ENCODE results near the gene NKTR. TPM values are rescaled to one million over a fixed set of nuclear protein-coding genes. Genes with fewer than 3 reads are reported as not detected.

Gene NKTR
- total RNA-seq, 1 donor from 2014 or later: 50.0 TPM

DNA sequence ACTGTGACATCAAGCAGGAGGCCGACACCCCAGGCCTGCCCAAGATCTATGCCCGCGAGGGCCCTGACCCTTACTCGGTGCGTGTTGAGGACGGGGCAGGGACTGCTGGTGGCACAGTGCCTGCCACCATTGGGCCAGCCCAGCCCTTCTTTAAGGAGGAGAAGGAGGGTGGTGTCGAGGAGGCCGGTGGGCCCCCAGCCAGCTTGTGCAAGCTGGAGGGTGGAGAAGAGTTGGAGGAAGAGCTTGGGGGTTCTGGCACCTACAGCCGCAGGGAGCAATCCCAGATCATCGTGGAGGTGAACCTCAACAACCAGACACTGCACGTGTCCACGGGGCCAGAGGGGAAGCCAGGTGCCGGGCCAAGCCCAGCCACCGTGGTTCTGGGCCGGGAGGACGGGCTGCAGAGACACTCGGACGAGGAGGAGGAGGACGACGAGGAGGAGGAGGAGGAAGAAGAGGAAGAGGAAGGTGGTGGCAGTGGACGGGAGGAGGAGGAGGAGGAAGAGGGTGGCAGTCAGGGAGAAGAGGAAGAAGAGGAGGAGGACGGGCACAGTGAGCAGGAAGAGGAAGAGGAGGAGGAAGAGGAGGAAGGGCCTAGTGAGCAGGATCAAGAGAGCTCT, 58.4 kb downstream of the NKTR start:
- TF ChIP-seq, protein P1, sequence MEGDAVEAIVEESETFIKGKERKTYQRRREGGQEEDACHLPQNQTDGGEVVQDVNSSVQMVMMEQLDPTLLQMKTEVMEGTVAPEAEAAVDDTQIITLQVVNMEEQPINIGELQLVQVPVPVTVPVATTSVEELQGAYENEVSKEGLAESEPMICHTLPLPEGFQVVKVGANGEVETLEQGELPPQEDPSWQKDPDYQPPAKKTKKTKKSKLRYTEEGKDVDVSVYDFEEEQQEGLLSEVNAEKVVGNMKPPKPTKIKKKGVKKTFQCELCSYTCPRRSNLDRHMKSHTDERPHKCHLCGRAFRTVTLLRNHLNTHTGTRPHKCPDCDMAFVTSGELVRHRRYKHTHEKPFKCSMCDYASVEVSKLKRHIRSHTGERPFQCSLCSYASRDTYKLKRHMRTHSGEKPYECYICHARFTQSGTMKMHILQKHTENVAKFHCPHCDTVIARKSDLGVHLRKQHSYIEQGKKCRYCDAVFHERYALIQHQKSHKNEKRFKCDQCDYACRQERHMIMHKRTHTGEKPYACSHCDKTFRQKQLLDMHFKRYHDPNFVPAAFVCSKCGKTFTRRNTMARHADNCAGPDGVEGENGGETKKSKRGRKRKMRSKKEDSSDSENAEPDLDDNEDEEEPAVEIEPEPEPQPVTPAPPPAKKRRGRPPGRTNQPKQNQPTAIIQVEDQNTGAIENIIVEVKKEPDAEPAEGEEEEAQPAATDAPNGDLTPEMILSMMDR (IDR thresholded peaks at IDR 0.05): no peak
- Mint-ChIP-seq H3K36me3 (ENCODE audit: low read depth) (peaks cover 18% of the 10 kb centered on the region), H3K27me3 (ENCODE audit: low read depth) (no peaks in the 10 kb centered on the region), H3K4me1 (ENCODE audit: low read depth) (peaks cover 20% of the 10 kb centered on the region), H3K27ac (ENCODE audit: unreplicated experiment) (no peak overlapping the region), H3K4me3 (ENCODE audit: unreplicated experiment) (no peak overlapping the region), H3K9me3 (ENCODE audit: low read depth) (no peaks in the 10 kb centered on the region)
- DNase-seq (ENCODE audit: low spot score): no peak

DNA sequence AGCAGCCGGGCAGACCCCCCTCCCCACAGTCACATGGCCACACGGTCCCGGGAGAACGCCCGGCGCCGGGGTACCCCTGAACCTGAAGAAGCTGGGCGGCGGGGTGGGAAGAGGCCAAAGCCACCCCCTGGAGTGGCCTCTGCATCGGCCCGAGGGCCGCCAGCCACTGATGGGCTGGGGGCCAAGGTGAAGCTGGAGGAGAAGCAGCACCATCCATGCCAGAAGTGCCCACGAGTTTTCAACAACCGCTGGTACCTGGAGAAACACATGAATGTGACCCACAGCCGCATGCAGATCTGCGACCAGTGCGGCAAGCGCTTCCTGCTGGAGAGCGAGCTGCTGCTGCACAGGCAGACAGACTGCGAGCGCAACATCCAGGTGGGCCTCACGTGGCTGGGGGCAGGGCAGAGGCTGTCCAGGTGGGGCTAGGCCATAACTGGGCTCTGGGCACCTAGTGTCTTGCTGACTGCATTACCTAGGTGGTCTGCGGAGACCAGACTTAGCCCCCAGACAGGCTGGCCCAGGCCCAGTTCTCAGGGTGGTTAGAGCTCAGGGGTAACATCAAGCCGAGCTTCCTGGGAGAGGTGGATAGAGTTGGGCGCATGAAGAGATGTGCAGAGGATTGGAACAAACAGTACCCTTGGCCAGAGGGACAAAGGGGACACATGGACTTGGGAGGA, 59.1 kb downstream of the NKTR start:
- no peaks in the 10 kb centered on the region for H3K27me3 Mint-ChIP-seq (ENCODE audit: low read depth)
- H3K4me3 Mint-ChIP-seq (ENCODE audit: unreplicated experiment): no peak overlapping the region
- TF ChIP-seq, protein P1 (IDR thresholded peaks at IDR 0.05): no peak
- DNase-seq (ENCODE audit: low spot score): no peak
- peak overlapping the region; percentile 38 for H3K27ac Mint-ChIP-seq (ENCODE audit: unreplicated experiment)
- H3K9me3 Mint-ChIP-seq (ENCODE audit: low read depth): no peaks in the 10 kb centered on the region
- H3K36me3 Mint-ChIP-seq (ENCODE audit: low read depth): peaks cover 18% of the 10 kb centered on the region
- H3K4me1 Mint-ChIP-seq (ENCODE audit: low read depth): peaks cover 20% of the 10 kb centered on the region

DNA sequence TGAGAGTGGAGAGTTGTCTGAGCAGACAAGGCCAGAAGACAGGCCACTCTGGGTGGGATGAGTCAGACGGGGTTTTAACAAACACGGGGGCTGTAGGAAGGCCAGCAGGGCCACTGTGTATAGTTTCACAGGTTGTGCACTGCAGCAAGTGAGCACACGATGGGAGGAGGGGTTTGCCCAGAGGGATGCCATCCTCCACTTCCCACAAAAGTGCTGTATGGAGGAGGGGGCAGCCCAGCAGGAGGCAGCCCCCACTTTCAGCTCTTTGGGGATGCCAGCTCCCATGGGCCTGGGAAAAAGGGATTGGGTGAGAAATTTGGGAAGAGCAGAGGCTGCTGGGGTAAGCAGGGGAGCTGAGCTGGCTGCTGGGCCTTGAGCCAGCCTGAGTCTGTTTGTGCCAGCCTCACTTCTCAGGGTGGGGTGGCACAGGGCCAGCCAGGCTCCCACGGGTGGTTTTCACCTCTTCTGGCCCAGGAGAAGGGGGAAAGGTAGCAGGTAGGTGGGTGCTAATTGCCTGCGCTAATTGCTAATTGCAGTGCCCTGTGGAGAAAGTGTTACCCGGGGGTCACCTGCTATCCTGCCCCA, 59.7 kb downstream of the NKTR start:
- TF ChIP-seq, protein P1 (IDR thresholded peaks at IDR 0.05): no peak
- no peaks in the 10 kb centered on the region for H3K27me3 Mint-ChIP-seq (ENCODE audit: low read depth)
- no peak overlapping the region for H3K4me3 Mint-ChIP-seq (ENCODE audit: unreplicated experiment)
- no peak for DNase-seq (ENCODE audit: low spot score)
- peak overlapping the region; percentile 38 for H3K27ac Mint-ChIP-seq (ENCODE audit: unreplicated experiment)
- no peaks in the 10 kb centered on the region for H3K9me3 Mint-ChIP-seq (ENCODE audit: low read depth)
- H3K36me3 Mint-ChIP-seq (ENCODE audit: low read depth): peaks cover 18% of the 10 kb centered on the region
- H3K4me1 Mint-ChIP-seq (ENCODE audit: low read depth): peaks cover 18% of the 10 kb centered on the region

- Mint-ChIP-seq H3K27me3 (ENCODE audit: low read depth) (no peaks in the 10 kb centered on the region), H3K4me3 (ENCODE audit: unreplicated experiment) (no peak overlapping the region), H3K36me3 (ENCODE audit: low read depth) (peaks cover 18% of the 10 kb centered on the region), H3K9me3 (ENCODE audit: low read depth) (no peaks in the 10 kb centered on the region), H3K4me1 (ENCODE audit: low read depth) (peaks cover 11% of the 10 kb centered on the region), H3K27ac (ENCODE audit: unreplicated experiment) (no peak overlapping the region)
- DNase-seq (ENCODE audit: low spot score): no peak
- TF ChIP-seq, protein P1 (IDR thresholded peaks at IDR 0.05): peak; percentile 13
Measured at GRCh38 chr3:42660898-42661297, 60.4 kb downstream of the NKTR start.

DNA sequence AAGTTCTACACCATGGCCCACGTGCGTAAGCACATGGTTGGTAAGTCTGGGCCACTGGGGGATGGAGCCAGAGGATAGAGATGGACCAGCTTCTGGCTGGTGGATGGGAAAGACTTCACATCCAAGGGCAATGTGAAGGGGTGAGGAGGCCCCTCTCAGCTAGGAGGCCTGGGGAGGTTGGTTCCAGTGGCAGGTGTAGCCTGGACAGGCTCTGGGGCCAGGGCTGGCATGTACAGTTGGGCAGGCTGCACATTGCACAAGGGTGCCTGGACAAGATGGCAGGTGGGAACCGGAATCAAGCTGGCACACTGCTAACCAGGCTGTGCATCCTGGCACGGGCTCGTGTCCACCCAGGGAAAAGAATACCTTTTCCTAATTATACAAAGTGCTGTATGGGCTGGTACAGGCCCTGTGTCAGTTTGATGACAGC, 61.1 kb downstream of the NKTR start:
- Mint-ChIP-seq H3K4me3 (ENCODE audit: unreplicated experiment) (no peak overlapping the region), H3K27me3 (ENCODE audit: low read depth) (no peaks in the 10 kb centered on the region), H3K9me3 (ENCODE audit: low read depth) (no peaks in the 10 kb centered on the region), H3K4me1 (ENCODE audit: low read depth) (peaks cover 9% of the 10 kb centered on the region), H3K36me3 (ENCODE audit: low read depth) (peaks cover 18% of the 10 kb centered on the region), H3K27ac (ENCODE audit: unreplicated experiment) (no peak overlapping the region)
- TF ChIP-seq, protein P1 (IDR thresholded peaks at IDR 0.05): no peak
- no peak for DNase-seq (ENCODE audit: low spot score)
